Peyer's patch (tissue), 4 donors: ENCODE results near the gene OGA.

Source experiments
- POLR2A ChIP-seq, 2 donors: fragments of 450-650 bp; IDR thresholded peaks; one replicate each; pipeline ENCODE4 v1.5.1; 2017; ENCODE audit warnings: antibody characterized with exemption in 2 of 2, mild to moderate bottlenecking in 2 of 2, moderate library complexity in 2 of 2
- TF ChIP-seq, protein P1 (sequence below), 6 experiments: fragments of 450-650 bp in 4 of 6; fragments of 200-600 bp in 2 of 6; sonication (generic) in 1 of 6; IDR thresholded peaks; one replicate each; pipeline ENCODE4 v1.5.1; 2017 to 2019; ENCODE audit warnings: antibody characterized with exemption in 6 of 6, mild to moderate bottlenecking in 3 of 6, moderate library complexity in 1 of 6

DNA sequence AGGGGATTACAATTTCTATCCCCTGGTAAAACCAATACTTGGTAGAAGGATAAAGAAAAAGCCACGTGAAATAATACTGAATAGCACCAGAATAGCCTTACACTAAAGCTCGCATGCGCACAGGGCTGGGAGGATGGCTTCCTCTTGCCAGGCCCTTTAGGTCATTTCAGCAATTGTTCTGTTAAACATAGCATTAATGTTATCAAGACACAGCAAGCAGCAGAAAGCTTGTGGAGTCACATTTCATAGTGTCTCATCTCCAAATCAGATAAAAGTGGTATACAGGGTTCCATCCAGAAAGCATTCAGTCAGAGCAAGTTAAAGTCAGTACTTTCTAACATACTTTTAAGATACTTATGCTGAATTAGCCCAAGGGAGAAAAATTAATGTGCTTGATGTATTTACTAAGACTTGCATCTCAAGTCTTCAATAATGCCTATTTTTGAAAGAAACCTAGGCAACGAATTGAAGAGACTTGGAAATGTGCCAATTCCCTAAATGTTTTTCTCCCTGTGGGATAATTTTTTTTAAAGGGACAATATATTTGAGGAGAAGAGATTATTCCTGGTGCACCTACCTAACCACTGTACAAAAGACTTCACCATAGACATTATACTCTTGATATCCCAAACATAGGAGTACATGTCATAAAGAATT, 20.7 kb downstream of the OGA start:
- TF ChIP-seq, protein P1, sequence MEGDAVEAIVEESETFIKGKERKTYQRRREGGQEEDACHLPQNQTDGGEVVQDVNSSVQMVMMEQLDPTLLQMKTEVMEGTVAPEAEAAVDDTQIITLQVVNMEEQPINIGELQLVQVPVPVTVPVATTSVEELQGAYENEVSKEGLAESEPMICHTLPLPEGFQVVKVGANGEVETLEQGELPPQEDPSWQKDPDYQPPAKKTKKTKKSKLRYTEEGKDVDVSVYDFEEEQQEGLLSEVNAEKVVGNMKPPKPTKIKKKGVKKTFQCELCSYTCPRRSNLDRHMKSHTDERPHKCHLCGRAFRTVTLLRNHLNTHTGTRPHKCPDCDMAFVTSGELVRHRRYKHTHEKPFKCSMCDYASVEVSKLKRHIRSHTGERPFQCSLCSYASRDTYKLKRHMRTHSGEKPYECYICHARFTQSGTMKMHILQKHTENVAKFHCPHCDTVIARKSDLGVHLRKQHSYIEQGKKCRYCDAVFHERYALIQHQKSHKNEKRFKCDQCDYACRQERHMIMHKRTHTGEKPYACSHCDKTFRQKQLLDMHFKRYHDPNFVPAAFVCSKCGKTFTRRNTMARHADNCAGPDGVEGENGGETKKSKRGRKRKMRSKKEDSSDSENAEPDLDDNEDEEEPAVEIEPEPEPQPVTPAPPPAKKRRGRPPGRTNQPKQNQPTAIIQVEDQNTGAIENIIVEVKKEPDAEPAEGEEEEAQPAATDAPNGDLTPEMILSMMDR (IDR thresholded peaks at IDR 0.05), result no peak
- TF ChIP-seq POLR2A (IDR thresholded peaks at IDR 0.05), result no peak
